GM12878 (cell line): ENCODE measurements around the gene GPR141. TPM values are rescaled to one million over a fixed set of nuclear protein-coding genes. Genes with fewer than 3 reads are reported as not detected.
A peak's percentile ranks its signal among the peaks of the same experiment; 100 is the strongest.

Experiments used
- ATAC-seq: fragments of 200-7000 bp; cut with Tn5 transposase; 3 replicates; pipeline ENCODE4 v1.9.1; 2020; ENCODE audit warnings: mild to moderate bottlenecking, moderate library complexity
- BruUV-seq: library from RNA; stranded (reverse); fragments of 400-500 nt; replicated peaks from 2 replicates; lab custom pipeline; 2021; lab: Mats Ljungman, UMichigan
- CTCF ChIA-PET: fragments of 300-600 bp; sonication (Branson Sonifier 250); formaldehyde crosslinking; extraction: SDS; loops from one replicate; lab custom pipeline; 2021; ENCODE audit warnings: inconsistent platforms; lab: Yijun Ruan, JAX
- POLR2A ChIA-PET: fragments of 350-600 bp; formaldehyde crosslinking; extraction: SDS; loops from one replicate; lab custom pipeline; 2021; ENCODE audit warnings: inconsistent platforms; lab: Charles Lee
- RAD21 ChIA-PET: fragments of 300-600 bp; sonication (Branson Sonifier 250); formaldehyde crosslinking; loops from one replicate; lab custom pipeline; 2023; ENCODE audit warnings: antibody characterized with exemption; ENCODE audit not compliant: unreplicated experiment; lab: Charles Lee
- SMC1A ChIA-PET: fragments of 300-600 bp; sonication (Branson Sonifier 250); formaldehyde crosslinking; loops from one replicate; lab custom pipeline; 2023; ENCODE audit not compliant: unreplicated experiment, uncharacterized antibody; lab: Charles Lee
- DNase-seq: peaks from one replicate; pipeline ENCODE4 v3.0.0-alpha.2; 2011; ENCODE audit warnings: low read depth, low spot score
- FAIRE-seq: peaks from 3 replicates; lab custom pipeline; 2011; peaks lifted over from hg19 to GRCh38; lab: Jason Lieb, UNC
- H2AFZ ChIP-seq: 2 replicates; pipeline ENCODE4 v1.6.0; 2011; ENCODE audit warnings: low read depth, low read length, control low read depth; ENCODE audit not compliant: control insufficient read depth
- H3K27ac ChIP-seq: 2 replicates; pipeline ENCODE4 v1.5.1; 2011; ENCODE audit warnings: control low read depth; ENCODE audit not compliant: control insufficient read depth, insufficient read depth
- H3K27me3 ChIP-seq, 2 experiments: replicated peaks in 1 of 2; 2 replicates each; pipeline versions ENCODE4 v1.6.0 to v1.6.1; 2011; ENCODE audit warnings: low read length in 1 of 2; ENCODE audit not compliant: control insufficient read depth in 2 of 2, insufficient read depth in 2 of 2
- H3K36me3 ChIP-seq, 2 experiments: 2 replicates each; pipeline ENCODE4 v1.5.1; 2011; ENCODE audit warnings: low read length in 1 of 2; ENCODE audit not compliant: control insufficient read depth in 2 of 2, insufficient read depth in 2 of 2
- H3K4me1 ChIP-seq: 2 replicates; pipeline ENCODE4 v1.6.1; 2011; ENCODE audit warnings: mild to moderate bottlenecking, low read length, moderate library complexity, mixed read lengths; ENCODE audit not compliant: control insufficient read depth, insufficient read depth
- H3K4me2 ChIP-seq: 2 replicates; pipeline ENCODE4 v1.6.0; 2011; ENCODE audit warnings: control low read depth; ENCODE audit not compliant: control insufficient read depth, insufficient read depth
- H3K4me3 ChIP-seq: fragments of 200-600 bp; sonication (generic); 2 replicates; pipeline ENCODE4 v1.5.1; 2016
- H3K79me2 ChIP-seq: 2 replicates; pipeline ENCODE4 v1.6.0; 2011; ENCODE audit warnings: low read length; ENCODE audit not compliant: control insufficient read depth, insufficient read depth
- H3K9ac ChIP-seq: 2 replicates; pipeline ENCODE4 v1.8.0; 2011; ENCODE audit warnings: low read length, control low read depth, mixed read lengths; ENCODE audit not compliant: control insufficient read depth, insufficient read depth
- H3K9me3 ChIP-seq: replicated peaks from 3 replicates; pipeline ENCODE4 v1.5.1; 2011; ENCODE audit warnings: mild to moderate bottlenecking, low read length; ENCODE audit not compliant: control insufficient read depth, insufficient read depth
- H4K20me1 ChIP-seq: 2 replicates; pipeline ENCODE4 v1.6.0; 2011; ENCODE audit not compliant: control insufficient read depth, insufficient read depth
- ELK1 ChIP-seq: IDR thresholded peaks from 2 replicates; pipeline ENCODE4 v1.6.1; 2012; ENCODE audit warnings: low read depth, low read length, improper control_type of control experiment
- IKZF1 ChIP-seq: fragments of 450-650 bp; conservative IDR thresholded peaks from 2 replicates; pipeline ENCODE4 v1.6.1; 2017; ENCODE audit warnings: antibody characterized with exemption, mild to moderate bottlenecking
- NR2F1 ChIP-seq: fragments of 450-650 bp; conservative IDR thresholded peaks from 2 replicates; pipeline ENCODE4 v1.6.1; 2017; ENCODE audit warnings: mild to moderate bottlenecking
- SMARCA5 ChIP-seq: fragments of 450-650 bp; IDR thresholded peaks from 2 replicates; pipeline ENCODE4 v1.6.1; 2017; ENCODE audit warnings: mild to moderate bottlenecking
- ZBTB4 ChIP-seq: fragments of 450-650 bp; formaldehyde crosslinking; IDR thresholded peaks from 2 replicates; pipeline ENCODE4 v1.4.0; 2022; ENCODE audit warnings: mild to moderate bottlenecking, moderate library complexity
- ZNF384 ChIP-seq: IDR thresholded peaks from 2 replicates; pipeline ENCODE4 v1.6.1; 2012; ENCODE audit warnings: low read depth, mild to moderate bottlenecking, low read length, improper control_type of control experiment, borderline replicate concordance
- ZNF687 ChIP-seq: fragments of 450-650 bp; IDR thresholded peaks from 2 replicates; pipeline ENCODE4 v1.6.1; 2017; ENCODE audit warnings: mild to moderate bottlenecking, moderate library complexity
- WGBS: methylation state at CpG from one replicate; pipeline ENCODE4 v1.1.6; 2016; ENCODE audit warnings: low lambda C conversion rate; ENCODE audit not compliant: insufficient replicate concordance, insufficient coverage; ENCODE audit errors: missing lambda C conversion rate; 5-methylcytosine and 5-hydroxymethylcytosine counted together
- in situ Hi-C: fragments of 300-500 bp; cut with MboI; formaldehyde crosslinking; loops from 9 replicates; pipeline ENCODE4 v1.14.3; 2018; ENCODE audit warnings: mixed read lengths
- intact Hi-C: fragments of 100-400 bp; cut with micrococcal nuclease; formaldehyde crosslinking; loops from one replicate; pipeline ENCODE4 v1.14.2; 2022; ENCODE audit not compliant: unreplicated experiment
- polyA plus RNA-seq, 11 experiments: library from polyadenylated mRNA; depleted of rRNA in 4 of 11; unstranded in 6 of 11; stranded (reverse) in 5 of 11; fragments of >200 nt; fragmentation: Nextera tagmentation in 4 of 11; fragmentation: Illumina TruSeq in 1 of 11; extraction: Ambion mirVana in 4 of 11; extraction: Trizol in 1 of 11; gene quantifications; 1 replicate in 1 of 11; 2 replicates in 10 of 11; pipeline versions ENCODE4 v1.2.1 to v1.2.3, GENCODE V29; 2011 to 2016; ENCODE audit warnings: inconsistent platforms in 2 of 11, missing spikeins in 2 of 11, low read depth in 1 of 11
- total RNA-seq, 4 experiments: library from RNA; depleted of rRNA in 3 of 4; stranded (reverse); fragments of >200 nt in 3 of 4; fragmentation: Illumina TruSeq in 1 of 4; extraction: Trizol in 1 of 4; gene quantifications; 2 replicates each; pipeline versions ENCODE4 v1.2.1 to v1.2.3, GENCODE V29; 2013 to 2021
- TF ChIP-seq, protein P1 (sequence below): IDR thresholded peaks from 2 replicates; pipeline ENCODE4 v1.6.1; 2011; ENCODE audit warnings: borderline replicate concordance, low read depth, mild to moderate bottlenecking, moderate library complexity, mixed read lengths, low read length; ENCODE audit not compliant: insufficient read depth; ENCODE audit errors: extremely low read length

GPR141 gene
- total and polyA plus RNA-seq, 10 of the 15 experiments (the other 5 are each of a cell fraction or from before 2014, with no cell fraction given) = 0.56 to 3.9 (median 1.2) TPM

- no peaks in the 10 kb centered on the region for H4K20me1 ChIP-seq
- no peaks in the 10 kb centered on the region for H3K79me2 ChIP-seq
- TF ChIP-seq ZNF687 (0 out of 2 replicates have a peak, but pooled peaks have one; percentile 40), NR2F1 (0 out of 2 replicates have a peak, but pooled peaks have one; percentile 38), IKZF1 (0 out of 2 replicates have a peak, but pooled peaks have one; percentile 16), SMARCA5 (no peak), ELK1 (no peak), ZBTB4 (no peak), ZNF384 (0 out of 2 replicates have a peak, but pooled peaks have one; percentile 16)
- TF ChIP-seq, protein P1, sequence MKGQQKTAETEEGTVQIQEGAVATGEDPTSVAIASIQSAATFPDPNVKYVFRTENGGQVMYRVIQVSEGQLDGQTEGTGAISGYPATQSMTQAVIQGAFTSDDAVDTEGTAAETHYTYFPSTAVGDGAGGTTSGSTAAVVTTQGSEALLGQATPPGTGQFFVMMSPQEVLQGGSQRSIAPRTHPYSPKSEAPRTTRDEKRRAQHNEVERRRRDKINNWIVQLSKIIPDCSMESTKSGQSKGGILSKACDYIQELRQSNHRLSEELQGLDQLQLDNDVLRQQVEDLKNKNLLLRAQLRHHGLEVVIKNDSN = no peak
- TF ChIP-seq, all 136 proteins: peak for 4
- ChIA-PET RAD21 (interaction anchor here (0.6 to 3.8 kb wide), 13 partner anchors 9 to 411 kb away, joined by 3 to 16 read pairs (median 5); partner anchors contain the start of gene GPR141), CTCF (interaction anchor here (0.8 to 3.6 kb wide), 10 partner anchors 9 to 77 kb away, joined by 3 to 17 read pairs (median 6); partner anchors contain the start of gene GPR141), SMC1A (interaction anchor here (0.6 to 8.7 kb wide), 16 partner anchors 10 to 310 kb away, joined by 3 to 55 read pairs (median 8); partner anchors contain the start of gene GPR141), POLR2A (interaction anchor here (0.6 to 2.3 kb wide), 10 partner anchors 8 to 129 kb away, joined by 3 to 14 read pairs (median 4); partner anchors contain the start of gene GPR141)
- 42% methylated on average over 4 of the region's 4 CpGs for WGBS
- no peak for ATAC-seq
- no peak overlapping the region for H3K9ac ChIP-seq
- no peak for DNase-seq
- H3K4me3 ChIP-seq = no peak overlapping the region
- peaks cover 5% of the 10 kb centered on the region for H3K9me3 ChIP-seq
- no peaks in the 10 kb centered on the region for H3K27me3 ChIP-seq
- in situ Hi-C loops = no loop called here
- intact Hi-C loops = no loop called here
- peaks cover 13% of the 10 kb centered on the region for H3K4me1 ChIP-seq
- H2AFZ ChIP-seq = peak overlapping the region; percentile 54
- no peak overlapping the region for H3K27ac ChIP-seq
- H3K4me2 ChIP-seq = no peak overlapping the region
- H3K36me3 ChIP-seq = no peaks in the 10 kb centered on the region
- no TSS peak for BruUV-seq
- no peak for FAIRE-seq
Observed at GRCh38 chr7:37707754-37708485, 24.4 kb downstream of the GPR141 start.
